Measurements from ENCODE around the gene TMX1. TPM values are rescaled to one million over a fixed set of nuclear protein-coding genes. Genes with fewer than 3 reads are reported as not detected.

TMX1 gene
- 28.5 and 29.3 TPM in 2 replicates for total RNA-seq (2014; rRNA removed; shearing (Covaris generic))

DNA sequence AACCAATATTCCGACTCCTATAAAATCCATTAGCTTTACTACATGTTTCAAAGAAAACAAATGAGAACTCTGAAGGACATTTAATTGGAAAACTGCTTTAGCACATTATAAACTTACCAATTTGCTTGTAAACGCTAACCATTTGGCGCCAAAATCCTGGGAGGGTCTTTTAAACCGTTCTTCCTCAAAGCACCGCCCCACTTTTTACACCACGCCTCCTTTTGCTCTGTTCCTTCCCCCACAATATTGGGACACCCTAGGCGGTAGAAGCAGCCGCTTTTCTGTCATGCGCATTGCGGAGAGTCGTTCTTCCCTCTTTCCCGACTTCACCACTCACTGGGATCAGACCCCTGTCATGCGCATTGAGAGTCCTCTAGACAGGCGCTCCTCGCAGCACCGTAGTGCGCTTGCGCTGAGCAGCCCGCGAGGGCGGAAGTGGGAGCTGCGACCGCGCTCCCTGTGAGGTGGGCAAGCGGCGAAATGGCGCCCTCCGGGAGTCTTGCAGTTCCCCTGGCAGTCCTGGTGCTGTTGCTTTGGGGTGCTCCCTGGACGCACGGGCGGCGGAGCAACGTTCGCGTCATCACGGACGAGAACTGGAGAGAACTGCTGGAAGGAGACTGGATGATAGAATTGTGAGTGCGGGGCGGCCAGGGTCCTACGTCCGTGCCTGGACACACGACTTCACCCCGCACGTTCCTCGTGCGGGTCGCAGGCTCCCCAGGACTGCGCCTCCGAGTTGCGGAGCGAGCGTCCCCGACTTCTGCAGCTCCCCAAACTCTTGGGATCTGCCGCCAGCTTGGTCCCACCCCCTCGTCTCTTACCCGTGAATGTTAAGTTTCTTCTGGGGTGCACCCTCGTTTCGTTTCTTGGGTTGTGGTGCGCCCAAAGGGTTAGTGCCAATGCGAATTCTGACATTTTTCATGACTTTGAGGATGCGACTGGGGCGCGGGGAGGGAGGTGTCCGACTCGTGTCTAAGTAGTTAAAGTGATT lies at the start of gene TMX1:
Gene TMX1 (plus strand): TSS at position 435 of the 991 bp plus-strand sequence. CDS start 46 bp downstream, at position 481.

Small RNA genes lying within 50 kb of the gene (small RNA-seq; reads per million reads assigned to genes)
- not detected for gene RF00019
- gene RF00156 = 0.17 reads per million

Other genes with a start within 250 kb of the TMX1 start
- 5.2 and 6.0 TPM in 2 replicates for gene TRIM9, start 145.1 kb upstream of the TMX1 start, total RNA-seq (2014; rRNA removed; shearing (Covaris generic))

Measured in A375 (cell line).